Uterus (tissue), 2 donors: Measurements from ENCODE around the gene PIP4K2A.

Source experiments
- CTCF ChIP-seq, 4 experiments: fragments of 200-600 bp in 2 of 4; fragments of 450-650 bp in 2 of 4; sonication (generic) in 2 of 4; IDR thresholded peaks; one replicate each; pipeline ENCODE4 v1.5.1; 2016 to 2019; ENCODE audit warnings: antibody characterized with exemption in 4 of 4, mild to moderate bottlenecking in 2 of 4, moderate library complexity in 1 of 4
- POLR2A ChIP-seq, 2 donors: fragments of 450-650 bp; IDR thresholded peaks; one replicate each; pipeline ENCODE4 v1.6.1; 2016; ENCODE audit warnings: antibody characterized with exemption in 2 of 2, mild to moderate bottlenecking in 1 of 2, moderate library complexity in 1 of 2

- TF ChIP-seq CTCF (IDR thresholded peaks at IDR 0.05), result no peak
- TF ChIP-seq POLR2A (IDR thresholded peaks at IDR 0.05), result no peak
Observed at GRCh38 chr10:22552888-22553378, 161.4 kb downstream of the PIP4K2A start.
